Tibial nerve (tissue), 4 donors: ENCODE measurements around the gene NR2C2.

Experiments used
- CTCF ChIP-seq, 5 experiments: fragments of 200-600 bp in 3 of 5; fragments of 450-650 bp in 2 of 5; sonication (generic) in 3 of 5; IDR thresholded peaks; one replicate each; pipeline ENCODE4 v1.5.1; 2016 to 2019; ENCODE audit warnings: antibody characterized with exemption in 5 of 5, mild to moderate bottlenecking in 3 of 5, moderate library complexity in 2 of 5
- EP300 ChIP-seq, 2 donors: sonication (generic); formaldehyde crosslinking; IDR thresholded peaks; one replicate each; pipeline ENCODE4 v1.6.1; 2017; ENCODE audit warnings: antibody characterized with exemption in 2 of 2, mild to moderate bottlenecking in 1 of 2
- POLR2A ChIP-seq, 2 donors: fragments of 450-650 bp; IDR thresholded peaks; one replicate each; pipeline ENCODE4 v1.6.1; 2017; ENCODE audit warnings: antibody characterized with exemption in 2 of 2, mild to moderate bottlenecking in 2 of 2, moderate library complexity in 2 of 2

- no peak for TF ChIP-seq CTCF (IDR thresholded peaks at IDR 0.05)
- TF ChIP-seq EP300 (IDR thresholded peaks at IDR 0.05), result no peak
- TF ChIP-seq POLR2A (IDR thresholded peaks at IDR 0.05), result no peak
Measured at GRCh38 chr3:14911651-14912050, 35.7 kb upstream of the NR2C2 start.
